GM12878 (cell line): ENCODE results near the gene SRSF12. TPM values are rescaled to one million over a fixed set of nuclear protein-coding genes. Genes with fewer than 3 reads are reported as not detected.

Experiments used
- ATAC-seq: fragments of 200-7000 bp; cut with Tn5 transposase; 3 replicates; pipeline ENCODE4 v1.9.1; 2020; ENCODE audit warnings: mild to moderate bottlenecking, moderate library complexity
- BruUV-seq: library from RNA; stranded (reverse); fragments of 400-500 nt; replicated peaks from 2 replicates; lab custom pipeline; 2021; lab: Mats Ljungman, UMichigan
- CTCF ChIA-PET: fragments of 300-600 bp; sonication (Branson Sonifier 250); formaldehyde crosslinking; extraction: SDS; loops from one replicate; lab custom pipeline; 2021; ENCODE audit warnings: inconsistent platforms; lab: Yijun Ruan, JAX
- POLR2A ChIA-PET: fragments of 350-600 bp; formaldehyde crosslinking; extraction: SDS; loops from one replicate; lab custom pipeline; 2021; ENCODE audit warnings: inconsistent platforms; lab: Charles Lee
- RAD21 ChIA-PET: fragments of 300-600 bp; sonication (Branson Sonifier 250); formaldehyde crosslinking; loops from one replicate; lab custom pipeline; 2023; ENCODE audit warnings: antibody characterized with exemption; ENCODE audit not compliant: unreplicated experiment; lab: Charles Lee
- SMC1A ChIA-PET: fragments of 300-600 bp; sonication (Branson Sonifier 250); formaldehyde crosslinking; loops from one replicate; lab custom pipeline; 2023; ENCODE audit not compliant: unreplicated experiment, uncharacterized antibody; lab: Charles Lee
- DNase-seq: peaks from one replicate; pipeline ENCODE4 v3.0.0-alpha.2; 2011; ENCODE audit warnings: low read depth, low spot score
- FAIRE-seq: peaks from 3 replicates; lab custom pipeline; 2011; peaks lifted over from hg19 to GRCh38; lab: Jason Lieb, UNC
- H2AFZ ChIP-seq: 2 replicates; pipeline ENCODE4 v1.6.0; 2011; ENCODE audit warnings: low read depth, low read length, control low read depth; ENCODE audit not compliant: control insufficient read depth
- H3K27ac ChIP-seq: 2 replicates; pipeline ENCODE4 v1.5.1; 2011; ENCODE audit warnings: control low read depth; ENCODE audit not compliant: control insufficient read depth, insufficient read depth
- H3K27me3 ChIP-seq, 2 experiments: replicated peaks in 1 of 2; 2 replicates each; pipeline versions ENCODE4 v1.6.0 to v1.6.1; 2011; ENCODE audit warnings: low read length in 1 of 2; ENCODE audit not compliant: control insufficient read depth in 2 of 2, insufficient read depth in 2 of 2
- H3K36me3 ChIP-seq, 2 experiments: 2 replicates each; pipeline ENCODE4 v1.5.1; 2011; ENCODE audit warnings: low read length in 1 of 2; ENCODE audit not compliant: control insufficient read depth in 2 of 2, insufficient read depth in 2 of 2
- H3K4me1 ChIP-seq: 2 replicates; pipeline ENCODE4 v1.6.1; 2011; ENCODE audit warnings: mild to moderate bottlenecking, low read length, moderate library complexity, mixed read lengths; ENCODE audit not compliant: control insufficient read depth, insufficient read depth
- H3K4me2 ChIP-seq: 2 replicates; pipeline ENCODE4 v1.6.0; 2011; ENCODE audit warnings: control low read depth; ENCODE audit not compliant: control insufficient read depth, insufficient read depth
- H3K4me3 ChIP-seq: fragments of 200-600 bp; sonication (generic); 2 replicates; pipeline ENCODE4 v1.5.1; 2016
- H3K79me2 ChIP-seq: 2 replicates; pipeline ENCODE4 v1.6.0; 2011; ENCODE audit warnings: low read length; ENCODE audit not compliant: control insufficient read depth, insufficient read depth
- H3K9ac ChIP-seq: 2 replicates; pipeline ENCODE4 v1.8.0; 2011; ENCODE audit warnings: low read length, control low read depth, mixed read lengths; ENCODE audit not compliant: control insufficient read depth, insufficient read depth
- H3K9me3 ChIP-seq: replicated peaks from 3 replicates; pipeline ENCODE4 v1.5.1; 2011; ENCODE audit warnings: mild to moderate bottlenecking, low read length; ENCODE audit not compliant: control insufficient read depth, insufficient read depth
- H4K20me1 ChIP-seq: 2 replicates; pipeline ENCODE4 v1.6.0; 2011; ENCODE audit not compliant: control insufficient read depth, insufficient read depth
- ATF7 ChIP-seq: fragments of 450-650 bp; IDR thresholded peaks from 2 replicates; pipeline ENCODE4 v1.6.1; 2016; ENCODE audit warnings: low read depth, mild to moderate bottlenecking
- CBX3 ChIP-seq: fragments of 200-600 bp; sonication (generic); IDR thresholded peaks from 2 replicates; pipeline ENCODE4 v1.6.1; 2016; ENCODE audit warnings: low read depth, borderline replicate concordance
- CHD2 ChIP-seq: IDR thresholded peaks from 2 replicates; pipeline ENCODE4 v1.6.1; 2011; ENCODE audit warnings: low read depth, low read length, improper control_type of control experiment, borderline replicate concordance
- CREM ChIP-seq: IDR thresholded peaks from 2 replicates; pipeline ENCODE4 v1.6.1; 2014; ENCODE audit warnings: antibody characterized with exemption, low read depth
- IKZF2 ChIP-seq, 2 experiments: fragments of 450-650 bp; IDR thresholded peaks; 2 replicates each; pipeline ENCODE4 v1.6.1; 2017; ENCODE audit warnings: mild to moderate bottlenecking in 2 of 2, moderate library complexity in 2 of 2
- IRF5 ChIP-seq: fragments of 450-650 bp; IDR thresholded peaks from 2 replicates; pipeline ENCODE4 v1.6.1; 2017; ENCODE audit warnings: borderline replicate concordance
- KDM1A ChIP-seq: fragments of 200-600 bp; sonication (generic); IDR thresholded peaks from 2 replicates; pipeline ENCODE4 v1.6.1; 2016; ENCODE audit warnings: borderline replicate concordance
- MEF2A ChIP-seq: IDR thresholded peaks from 2 replicates; pipeline ENCODE4 v1.6.1; 2011; ENCODE audit warnings: low read depth, mild to moderate bottlenecking, low read length, moderate library complexity; ENCODE audit not compliant: insufficient read depth
- NBN ChIP-seq: fragments of 450-650 bp; IDR thresholded peaks from 2 replicates; pipeline ENCODE4 v1.6.1; 2016
- NR2C1 ChIP-seq: fragments of 450-650 bp; IDR thresholded peaks from 2 replicates; pipeline ENCODE4 v1.6.1; 2017; ENCODE audit warnings: antibody characterized with exemption, mild to moderate bottlenecking, moderate library complexity
- REST ChIP-seq: IDR thresholded peaks from 2 replicates; pipeline ENCODE4 v1.6.1; 2012; ENCODE audit warnings: mild to moderate bottlenecking, low read depth, low read length
- SPI1 ChIP-seq: IDR thresholded peaks from 2 replicates; pipeline ENCODE4 v1.6.1; 2011; ENCODE audit warnings: low read depth, mild to moderate bottlenecking, low read length, moderate library complexity, borderline replicate concordance; ENCODE audit not compliant: insufficient read depth
- ZNF207 ChIP-seq: fragments of 450-650 bp; IDR thresholded peaks from 2 replicates; pipeline ENCODE4 v1.6.1; 2014; ENCODE audit warnings: antibody characterized with exemption, mild to moderate bottlenecking, borderline replicate concordance
- ZNF24 ChIP-seq: fragments of 450-650 bp; IDR thresholded peaks from 2 replicates; pipeline ENCODE4 v1.6.1; 2017; ENCODE audit warnings: antibody characterized with exemption, mild to moderate bottlenecking
- ZZZ3 ChIP-seq: IDR thresholded peaks from 2 replicates; pipeline ENCODE4 v1.6.1; 2011; ENCODE audit warnings: low read depth; ENCODE audit not compliant: control insufficient read depth, insufficient read length
- WGBS: methylation state at CpG from one replicate; pipeline ENCODE4 v1.1.6; 2016; ENCODE audit warnings: low lambda C conversion rate; ENCODE audit not compliant: insufficient replicate concordance, insufficient coverage; ENCODE audit errors: missing lambda C conversion rate; 5-methylcytosine and 5-hydroxymethylcytosine counted together
- in situ Hi-C: fragments of 300-500 bp; cut with MboI; formaldehyde crosslinking; loops from 9 replicates; pipeline ENCODE4 v1.14.3; 2018; ENCODE audit warnings: mixed read lengths
- intact Hi-C: fragments of 100-400 bp; cut with micrococcal nuclease; formaldehyde crosslinking; loops from one replicate; pipeline ENCODE4 v1.14.2; 2022; ENCODE audit not compliant: unreplicated experiment
- polyA plus RNA-seq, 11 experiments: library from polyadenylated mRNA; depleted of rRNA in 4 of 11; unstranded in 6 of 11; stranded (reverse) in 5 of 11; fragments of >200 nt; fragmentation: Nextera tagmentation in 4 of 11; fragmentation: Illumina TruSeq in 1 of 11; extraction: Ambion mirVana in 4 of 11; extraction: Trizol in 1 of 11; gene quantifications; 1 replicate in 1 of 11; 2 replicates in 10 of 11; pipeline versions ENCODE4 v1.2.1 to v1.2.3, GENCODE V29; 2011 to 2016; ENCODE audit warnings: inconsistent platforms in 2 of 11, missing spikeins in 2 of 11, low read depth in 1 of 11
- total RNA-seq, 4 experiments: library from RNA; depleted of rRNA in 3 of 4; stranded (reverse); fragments of >200 nt in 3 of 4; fragmentation: Illumina TruSeq in 1 of 4; extraction: Trizol in 1 of 4; gene quantifications; 2 replicates each; pipeline versions ENCODE4 v1.2.1 to v1.2.3, GENCODE V29; 2013 to 2021

The SRSF12 gene
- total and polyA plus RNA-seq, 10 of the 15 experiments (the other 5 are each of a cell fraction or from before 2014, with no cell fraction given) = 0.03 to 0.23 TPM; not detected in 8

DNA sequence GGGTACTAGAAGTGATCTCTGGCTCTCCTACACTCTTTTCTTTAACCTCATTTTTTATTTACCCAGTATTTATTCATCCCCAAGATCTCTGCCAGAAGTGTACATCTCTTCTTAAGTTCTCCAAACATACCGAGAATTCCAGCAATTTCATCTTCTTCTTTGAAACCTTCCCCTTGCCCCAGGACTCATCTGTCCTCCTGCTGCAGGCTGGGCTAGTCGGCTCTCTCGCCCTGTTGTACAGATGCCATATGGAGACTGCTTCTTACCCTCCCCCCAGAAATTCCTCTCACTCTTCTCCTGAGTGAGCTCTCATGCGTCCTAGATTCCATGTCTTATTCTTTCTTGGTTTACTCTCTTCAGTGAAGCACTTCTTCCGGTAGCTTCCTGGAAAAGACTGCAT, 59.2 kb downstream of the SRSF12 start:
- CTCF ChIA-PET = interaction anchor here (1.4 kb wide), 1 partner anchor 12 kb away, joined by 3 read pairs; no protein-coding TSS in a partner anchor

DNA sequence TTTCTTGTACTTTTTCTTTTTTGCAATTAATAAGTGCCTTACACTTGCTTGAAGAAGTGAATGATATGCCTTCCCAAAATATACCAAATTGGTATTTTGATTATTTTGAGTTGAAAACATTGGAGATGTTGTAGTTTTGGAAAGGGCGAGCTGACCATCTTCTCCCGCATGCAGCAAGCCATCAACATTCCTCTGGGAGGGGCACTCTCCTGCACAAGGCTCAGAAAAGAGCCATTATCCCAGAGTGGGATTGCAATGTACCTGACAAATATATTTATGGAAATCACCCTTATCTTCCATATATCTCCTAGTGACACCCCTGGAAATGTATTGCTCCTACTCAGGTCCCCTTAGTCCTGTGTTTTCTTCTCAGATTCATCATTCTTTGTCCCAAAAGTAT, 60.1 kb downstream of the SRSF12 start:
- no peaks in the 10 kb centered on the region for H3K36me3 ChIP-seq
- H4K20me1 ChIP-seq = no peaks in the 10 kb centered on the region
- H3K27me3 ChIP-seq = no peaks in the 10 kb centered on the region
- RAD21 ChIA-PET = no interaction called here
- H3K27ac ChIP-seq = no peak overlapping the region
- DNase-seq (no peak), FAIRE-seq (no peak), ATAC-seq (no peak)
- 39% methylated on average over 2 of the region's 2 CpGs for WGBS
- BruUV-seq = no TSS peak
- POLR2A ChIA-PET = no interaction called here
- intact Hi-C loops (no loop called here), in situ Hi-C loops (no loop called here)
- no peak overlapping the region for H3K4me3 ChIP-seq
- CTCF ChIA-PET = no interaction called here
- no peaks in the 10 kb centered on the region for H3K4me1 ChIP-seq
- no peaks in the 10 kb centered on the region for H3K9me3 ChIP-seq
- SMC1A ChIA-PET = no interaction called here
- H3K79me2 ChIP-seq = no peaks in the 10 kb centered on the region
- H3K9ac ChIP-seq = no peak overlapping the region
- no peak overlapping the region for H3K4me2 ChIP-seq
- no peak overlapping the region for H2AFZ ChIP-seq
- no peak for TF ChIP-seq CBX3
- TF ChIP-seq MEF2A = no peak
- TF ChIP-seq REST = no peak
- no peak for TF ChIP-seq SPI1
- TF ChIP-seq CREM = no peak
- TF ChIP-seq ZNF207 = no peak

More for the DNA sequence above, 59.2 kb downstream of the SRSF12 start:
- no peak for TF ChIP-seq IKZF2 (IDR thresholded peaks at IDR 0.05)
- TF ChIP-seq ATF7 = no peak
- no peak for TF ChIP-seq NR2C1
- no peak for TF ChIP-seq CHD2
- TF ChIP-seq KDM1A = no peak
- no peak for TF ChIP-seq ZNF24
- TF ChIP-seq NBN = no peak
- TF ChIP-seq IRF5 = no peak
- TF ChIP-seq ZZZ3 = no peak
- no peak for FAIRE-seq
- ChIA-PET POLR2A (no interaction called here), RAD21 (no interaction called here), SMC1A (interaction anchor here (0.7 kb wide), 1 partner anchor 27 kb away, joined by 3 read pairs; no protein-coding TSS in a partner anchor)
- Histone ChIP-seq H3K27ac (no peak overlapping the region), H4K20me1 (no peaks in the 10 kb centered on the region), H3K9ac (no peak overlapping the region), H2AFZ (no peak overlapping the region), H3K9me3 (no peaks in the 10 kb centered on the region), H3K79me2 (no peaks in the 10 kb centered on the region), H3K36me3 (no peaks in the 10 kb centered on the region), H3K4me2 (no peak overlapping the region), H3K27me3 (no peaks in the 10 kb centered on the region), H3K4me1 (no peaks in the 10 kb centered on the region), H3K4me3 (no peak overlapping the region)
- in situ Hi-C loops = no loop called here
- 78% methylated on average over 5 of the region's 5 CpGs for WGBS
- intact Hi-C loops = no loop called here
- BruUV-seq = no TSS peak
- ATAC-seq = no peak
- DNase-seq = no peak
